ENCODE results near the gene ZNF638.
A peak's percentile ranks its signal among the peaks of the same experiment; 100 is the strongest.

The ZNF638 gene

DNA sequence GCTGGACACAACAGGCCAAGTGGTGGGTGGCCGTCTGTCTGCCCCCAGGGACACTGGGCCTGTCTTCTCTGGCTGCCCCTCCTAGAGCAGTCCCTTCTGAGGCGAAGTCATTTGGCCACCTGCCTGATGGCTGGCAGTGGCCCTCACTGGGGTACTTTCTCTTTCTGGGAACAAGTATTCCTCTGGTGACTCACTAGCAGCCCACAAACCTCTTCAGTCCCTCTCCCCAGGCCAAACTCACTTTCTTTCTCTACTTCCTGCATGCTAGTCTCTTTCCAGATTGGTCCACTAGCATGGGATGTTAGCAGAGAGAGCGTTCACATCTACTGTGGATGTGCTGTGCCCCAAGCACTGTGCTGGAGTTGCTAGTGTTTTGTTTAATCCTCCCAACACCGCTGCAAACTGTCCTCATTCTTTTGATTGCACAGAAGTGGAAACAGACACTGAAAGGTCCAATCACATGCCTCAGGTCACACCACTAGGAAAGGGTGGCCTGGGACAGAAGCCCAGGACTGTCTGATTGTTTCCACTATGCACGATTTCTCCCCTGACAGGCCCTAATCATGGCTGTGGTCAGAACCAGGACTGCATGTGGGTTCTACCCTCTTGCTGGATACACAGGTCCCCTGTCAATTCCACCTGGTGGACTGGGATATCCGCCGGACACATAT, 127.0 kb downstream of the ZNF638 start:
- DNase-seq: no peak

DNA sequence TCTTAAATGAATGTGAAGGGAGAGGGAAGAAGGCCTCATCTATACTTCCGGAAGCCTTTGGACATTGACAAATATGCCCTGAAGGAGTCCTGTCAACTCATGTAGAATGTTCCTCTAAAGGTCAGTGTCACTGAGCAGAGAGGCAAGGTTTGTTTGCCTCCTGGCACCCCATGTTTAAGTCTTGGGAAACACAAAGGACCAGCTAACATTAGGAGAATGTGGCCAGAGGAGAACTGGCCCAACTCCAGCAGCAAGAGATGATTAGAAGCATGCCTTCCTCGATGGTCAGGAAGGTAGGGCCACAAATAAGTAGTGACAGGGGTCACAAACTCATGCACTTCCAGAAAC, 127.5 kb downstream of the ZNF638 start:
- DNase-seq: no peak

DNA sequence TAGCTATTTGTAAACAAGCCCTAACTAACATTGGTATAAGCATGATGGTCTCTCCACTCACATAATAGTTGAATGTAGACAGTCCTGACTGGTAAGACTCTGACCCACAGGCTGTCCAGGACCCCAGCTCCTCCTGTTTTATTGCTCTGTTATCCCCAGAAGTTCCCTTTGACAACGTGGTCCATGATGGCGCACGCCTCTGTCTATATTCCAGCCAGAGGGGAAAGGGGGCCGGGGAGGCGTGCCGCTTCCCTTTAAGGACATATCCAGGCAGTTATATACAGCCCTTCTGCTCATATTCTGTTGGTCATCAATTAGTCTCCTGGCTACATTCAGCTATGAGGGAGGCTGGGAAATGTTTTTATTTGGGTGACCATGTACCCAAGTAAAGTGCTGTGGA, 128.5 kb downstream of the ZNF638 start:
- DNase-seq: no peak

DNA sequence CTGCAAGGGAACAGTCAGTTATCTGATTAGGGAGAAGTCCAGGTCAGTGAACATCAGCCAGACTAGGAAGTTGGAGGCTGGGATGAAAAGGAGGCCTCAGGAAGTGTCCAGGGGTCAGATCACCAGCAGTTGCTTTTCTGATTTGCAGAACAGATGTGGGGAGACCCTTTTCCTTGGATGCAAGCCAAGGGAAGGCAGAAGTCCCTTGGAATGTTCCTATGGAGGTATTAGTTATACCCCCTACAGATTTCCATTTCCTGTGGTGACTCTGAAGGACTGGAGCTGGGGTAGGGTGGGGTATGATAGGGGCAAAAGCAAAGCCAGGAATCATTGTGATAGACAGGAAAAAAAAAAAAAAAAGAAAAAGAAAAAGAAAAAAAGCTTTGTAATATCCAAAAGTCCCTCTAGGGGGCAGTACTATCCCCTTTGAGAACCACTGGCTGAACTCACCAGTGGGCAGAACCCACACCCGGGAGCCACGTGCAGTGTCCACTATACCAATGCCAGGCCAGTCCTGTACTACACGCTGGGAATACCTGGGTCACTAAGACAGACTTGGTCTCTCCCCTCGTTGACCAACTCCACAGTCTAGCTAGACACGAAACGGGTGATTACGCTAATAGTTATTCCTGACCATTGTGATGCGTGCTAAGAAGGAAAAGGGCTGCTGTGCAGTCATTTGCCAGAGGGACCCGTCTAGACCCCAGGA, 129.2 kb downstream of the ZNF638 start:
- DNase-seq: no peak

DNA sequence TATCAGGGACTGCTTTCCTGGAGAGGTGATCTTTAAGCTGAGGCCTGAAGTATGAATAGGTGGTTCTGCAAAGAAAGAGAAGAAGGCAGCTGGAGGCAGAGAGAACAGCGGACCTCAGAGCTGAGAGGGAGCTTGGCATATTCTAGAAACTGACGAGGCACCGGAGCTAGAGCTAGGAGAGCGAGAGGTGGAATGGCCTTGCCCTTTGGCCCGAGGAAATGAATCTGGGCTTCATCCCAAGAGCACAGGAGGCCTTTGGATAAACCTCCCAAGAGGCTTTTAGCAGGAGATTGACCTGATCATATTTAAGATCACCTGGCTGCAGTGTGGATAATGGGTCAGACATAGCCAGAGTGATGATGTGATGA, 129.7 kb downstream of the ZNF638 start:
- DNase-seq: no peak

DNA sequence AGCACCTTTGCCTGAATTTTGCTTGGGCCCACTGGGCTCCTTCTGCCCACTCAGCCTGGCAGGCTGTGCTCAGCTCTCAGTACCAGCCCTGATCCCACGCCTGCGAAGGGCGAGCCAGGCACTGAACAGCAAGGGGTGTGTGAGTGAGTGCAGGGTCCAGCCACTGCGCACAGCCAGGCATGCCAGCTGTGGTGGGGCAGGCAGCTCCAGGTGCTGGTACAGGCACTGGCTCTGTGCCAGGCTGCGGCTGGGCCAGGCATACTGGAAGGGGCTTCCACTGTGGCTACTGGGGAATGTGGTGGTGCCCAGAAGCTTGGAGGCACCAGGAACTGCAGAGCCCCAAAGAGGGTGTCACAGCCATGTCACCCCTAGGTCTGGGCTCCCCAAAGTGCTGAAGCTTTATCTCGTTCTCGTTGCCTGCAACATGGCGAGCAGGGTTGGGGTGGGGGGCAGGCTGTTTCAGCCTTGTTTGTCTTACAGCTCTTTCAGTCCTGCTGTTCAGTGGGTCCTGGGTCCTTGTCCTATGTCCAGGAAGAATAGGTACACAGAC, 130.5 kb downstream of the ZNF638 start:
- no peak for DNase-seq

DNA sequence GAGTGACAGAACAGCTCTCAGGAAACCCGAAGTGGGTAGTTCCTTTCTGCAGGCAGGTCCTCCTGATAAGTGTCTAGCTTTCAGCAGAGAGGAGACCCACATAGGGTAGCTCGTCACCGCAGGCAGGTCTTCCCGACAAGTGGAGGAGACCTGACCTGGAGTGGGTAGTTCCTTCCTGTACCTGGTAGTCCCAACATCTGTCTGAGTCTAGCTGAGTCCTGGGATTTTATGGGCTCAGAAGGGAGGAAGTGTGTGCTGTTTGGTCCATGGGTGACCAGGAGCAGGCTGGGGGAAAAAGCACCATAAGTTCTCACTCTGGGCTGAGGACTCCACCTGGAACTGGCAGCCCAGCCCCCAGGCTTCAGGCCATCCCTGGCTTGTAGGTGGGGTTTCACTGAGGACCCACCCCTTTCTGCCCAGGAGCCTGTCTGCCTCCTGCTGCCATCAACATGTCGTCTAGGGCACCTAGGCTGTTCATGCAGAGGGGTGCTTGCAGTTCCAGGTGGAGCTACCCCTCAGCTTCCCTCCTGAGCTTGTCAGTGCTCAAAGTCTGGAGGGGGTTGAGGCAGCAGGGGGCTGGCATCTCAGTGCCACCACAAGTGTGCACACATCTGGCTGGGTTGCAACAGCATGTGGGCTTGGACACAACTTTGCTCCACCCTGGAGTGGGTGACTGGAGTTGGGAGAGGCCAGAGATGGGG, 131.2 kb downstream of the ZNF638 start:
- no peak for DNase-seq

DNA sequence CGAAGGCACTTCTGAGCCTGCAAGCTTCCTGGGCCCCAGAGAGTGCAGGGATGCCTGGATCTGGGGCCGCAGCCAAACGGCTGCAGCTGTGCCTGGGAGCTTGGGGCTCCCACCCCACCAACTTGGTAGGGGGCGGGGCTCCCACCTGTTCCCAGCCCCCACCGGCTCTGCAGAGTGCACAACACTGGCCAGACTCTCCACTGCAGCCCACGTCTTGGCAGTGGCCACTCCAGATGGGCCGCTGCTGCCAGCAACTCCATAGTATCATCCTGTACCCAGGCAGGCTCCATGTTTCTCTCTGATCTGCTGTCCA, 131.7 kb downstream of the ZNF638 start:
- no peak for DNase-seq

DNA sequence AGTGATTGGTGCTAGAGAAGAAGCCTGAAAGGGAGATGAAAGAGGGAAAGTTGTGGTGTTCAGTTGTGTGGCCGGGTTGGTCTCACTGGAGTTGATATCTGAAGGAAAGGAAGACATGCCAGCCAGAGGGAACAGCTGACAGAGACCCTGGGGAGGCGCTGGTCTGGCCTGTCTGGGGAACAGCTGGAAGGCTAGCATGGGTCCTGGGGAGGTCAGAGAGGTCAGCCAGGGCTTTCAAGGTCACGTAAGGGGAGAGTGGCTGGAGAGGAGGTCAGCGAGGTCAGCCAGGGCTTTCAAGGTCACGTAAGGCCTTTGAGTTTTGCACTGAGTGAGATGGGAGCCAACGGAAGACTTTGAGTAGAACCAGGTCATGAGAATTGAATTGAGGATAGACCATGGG, 132.8 kb downstream of the ZNF638 start:
- DNase-seq: no peak

DNA sequence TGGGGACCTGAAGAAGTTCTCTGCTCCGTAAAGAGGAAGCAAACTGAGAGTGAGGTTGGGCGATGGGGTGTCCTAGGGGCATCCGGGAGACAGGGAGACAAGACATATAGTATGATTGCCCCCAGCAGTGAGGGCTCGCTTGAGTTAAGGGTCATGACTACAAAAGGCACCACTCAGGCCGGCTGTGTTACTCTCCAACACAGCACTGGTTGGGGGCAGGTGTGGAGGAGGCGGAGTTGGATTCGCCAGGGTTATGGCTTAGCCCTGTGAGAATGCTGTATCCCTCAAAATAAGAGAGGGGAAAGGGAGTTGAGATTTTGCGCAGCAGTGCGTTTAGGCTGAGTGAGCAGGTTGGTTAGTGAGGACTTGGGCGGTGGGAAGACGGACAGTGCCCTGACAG, 133.8 kb downstream of the ZNF638 start:
- DNase-seq: no peak

DNA sequence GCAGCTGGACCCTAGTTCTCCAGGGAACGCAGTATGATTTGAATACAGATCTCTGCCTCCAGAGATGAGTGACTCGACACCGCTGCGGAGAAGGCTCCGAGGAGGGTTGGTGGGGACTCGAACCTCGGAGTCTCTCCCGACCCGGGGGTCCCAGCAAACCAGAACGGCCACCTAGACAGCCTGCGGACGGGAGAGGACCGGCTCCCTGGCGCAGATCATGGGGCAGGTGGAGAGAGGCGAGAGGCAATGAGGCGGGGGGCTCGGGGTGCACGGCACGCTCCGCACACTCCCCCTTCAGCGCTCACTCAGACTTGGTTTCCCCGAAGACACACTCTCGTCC, 134.3 kb downstream of the ZNF638 start:
- DNase-seq: no peak

DNA sequence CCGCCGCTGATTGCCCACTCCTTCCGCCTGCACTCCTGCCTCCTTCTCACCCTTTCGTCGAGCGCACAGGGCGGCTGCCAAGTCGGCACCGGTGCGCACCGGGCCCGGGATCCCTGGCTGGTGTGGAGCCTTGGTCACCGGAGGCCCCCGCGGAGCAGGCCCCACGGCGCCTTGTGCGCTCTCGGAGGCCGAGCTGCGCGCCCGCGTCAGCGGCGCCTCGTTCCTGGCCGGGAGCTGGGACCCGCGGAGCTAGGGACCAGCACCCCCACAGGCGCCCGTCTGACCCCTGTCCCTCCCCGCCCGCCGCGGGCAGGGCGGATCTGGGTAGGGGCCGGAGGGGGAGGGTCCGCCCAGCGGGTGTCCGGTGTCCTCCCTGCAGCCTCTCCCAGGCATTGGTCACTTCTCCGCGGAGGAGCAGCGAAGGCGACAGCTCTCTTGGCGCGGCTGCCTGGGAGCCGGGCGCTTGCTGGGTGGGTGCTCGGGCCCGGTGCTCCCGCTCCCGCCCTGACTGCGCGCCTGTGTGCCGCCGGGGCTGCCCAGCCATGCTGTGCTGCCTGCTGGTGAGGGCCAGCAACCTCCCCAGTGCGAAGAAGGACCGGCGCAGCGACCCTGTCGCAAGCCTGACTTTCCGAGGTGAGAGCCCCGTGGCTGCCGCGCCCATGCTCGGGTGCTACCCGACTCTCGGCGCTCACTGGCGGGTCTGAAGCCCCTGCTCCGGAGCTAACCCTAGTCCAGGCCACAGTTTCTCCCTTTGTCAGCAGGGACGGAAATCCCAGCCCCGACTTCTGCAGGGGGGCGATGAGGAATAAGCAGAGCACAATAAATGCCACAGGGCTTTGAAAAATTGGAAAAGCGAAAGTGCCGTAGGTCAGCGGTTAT, 135.0 kb downstream of the ZNF638 start:
- peak; percentile 13 for DNase-seq

DNA sequence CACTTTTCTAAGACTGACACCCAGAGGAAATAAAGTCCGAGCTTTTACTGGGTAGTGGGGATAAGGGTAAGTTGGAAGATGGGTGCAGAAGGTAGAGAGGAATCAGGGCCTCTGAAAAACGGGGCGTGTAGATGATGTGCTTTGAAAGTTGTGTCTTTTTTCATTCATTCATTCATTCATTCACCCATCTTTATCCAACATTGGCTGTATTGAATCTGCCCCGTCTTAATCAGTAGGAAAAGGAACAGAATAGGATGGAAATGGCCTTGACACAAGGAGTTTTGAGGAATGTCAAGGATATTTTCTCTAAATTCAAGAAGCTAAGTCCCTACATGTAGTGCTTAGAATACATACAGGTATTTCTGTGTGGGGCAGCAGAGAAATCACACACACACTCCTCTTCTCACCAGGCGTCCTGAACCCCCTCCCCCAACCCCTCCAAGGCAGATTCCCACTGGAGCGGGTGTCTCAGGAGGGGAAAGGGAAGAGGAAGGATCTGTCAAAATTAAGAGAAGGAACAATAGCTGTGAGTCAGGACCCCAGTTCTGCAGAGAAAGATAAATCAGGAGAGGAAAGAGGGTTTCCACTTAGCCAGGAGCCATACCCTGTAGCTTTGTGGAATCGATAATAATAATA, 135.7 kb downstream of the ZNF638 start:
- DNase-seq: no peak

DNA sequence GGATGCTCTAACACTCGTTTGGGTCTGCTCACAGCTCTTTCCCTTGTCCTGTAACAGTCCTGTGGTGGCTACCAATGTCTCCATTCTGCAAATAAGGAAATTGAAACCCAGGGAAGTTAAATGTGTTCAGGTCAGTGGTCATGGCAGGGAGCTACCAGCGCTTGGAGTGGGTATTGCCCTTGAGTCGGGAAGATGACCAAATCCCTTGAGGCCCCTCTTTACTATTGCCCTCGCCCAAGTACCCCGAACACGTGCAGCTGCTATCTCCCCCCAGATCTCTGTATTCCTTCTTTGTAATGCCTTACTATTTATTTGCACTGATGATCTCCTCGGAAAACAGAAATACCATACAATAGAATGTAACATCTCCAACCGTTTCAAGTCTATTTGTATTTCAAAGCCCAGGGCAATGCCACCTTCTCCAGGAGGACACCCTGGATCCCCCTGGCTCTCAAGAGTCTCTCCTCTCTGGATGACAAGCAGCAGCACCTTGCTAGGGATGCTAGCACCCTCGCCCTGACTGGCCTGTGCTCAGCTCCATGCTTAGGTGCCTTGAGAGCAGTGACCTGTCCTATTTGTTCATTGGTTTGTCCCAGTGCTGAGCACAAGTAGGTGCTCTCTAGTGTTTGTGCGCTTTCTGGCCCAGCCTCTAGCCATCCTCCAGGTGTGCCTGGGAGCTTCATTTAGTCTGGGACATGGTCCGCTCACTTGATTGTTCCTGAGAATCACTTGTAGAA, 136.9 kb downstream of the ZNF638 start:
- DNase-seq: no peak

DNA sequence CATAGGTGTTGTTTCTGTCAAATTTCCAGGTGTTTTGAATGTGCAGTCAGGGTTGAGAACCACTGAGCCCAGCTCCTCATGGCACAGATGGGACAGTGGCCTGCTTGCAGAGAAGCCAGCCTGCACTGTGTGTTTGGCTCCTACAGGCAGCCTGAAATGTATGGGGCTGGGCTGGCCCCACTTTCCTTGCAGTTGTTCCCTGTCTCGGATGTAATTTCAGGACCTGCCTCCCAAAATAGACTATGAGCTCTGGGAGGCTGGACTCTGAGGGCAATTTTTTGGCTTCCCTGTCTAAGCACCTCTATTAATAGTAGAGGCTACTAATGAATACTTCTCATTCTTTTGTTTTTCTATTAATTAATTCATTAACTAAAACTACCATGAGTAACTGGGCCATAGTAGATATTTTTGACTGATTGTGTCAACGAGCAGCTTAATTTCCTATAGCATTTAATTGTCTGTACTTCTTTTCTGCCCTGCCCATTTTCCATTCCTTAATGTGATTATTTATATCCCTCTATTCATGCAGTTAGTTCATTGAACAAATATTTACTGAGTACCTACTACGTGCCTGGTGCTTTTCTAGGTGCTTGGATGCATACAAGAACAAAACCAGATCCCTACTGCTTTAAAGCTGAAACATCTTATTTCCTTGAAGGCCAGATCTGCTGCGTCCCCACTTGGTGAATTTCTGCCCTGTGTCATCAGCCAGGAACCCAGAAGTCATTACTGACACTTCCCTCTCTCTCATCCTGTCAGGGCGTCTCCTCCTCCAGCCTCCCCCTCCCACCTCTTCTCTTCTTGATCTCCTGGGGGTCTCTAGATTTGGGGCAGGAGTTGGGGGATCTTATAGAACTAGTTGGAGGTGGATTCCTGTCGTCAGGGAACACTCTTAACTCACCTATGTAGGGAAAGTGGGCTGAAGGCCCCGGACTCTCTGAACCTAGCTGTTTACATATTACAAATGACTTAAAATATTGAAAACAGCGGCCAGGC, 138.1 kb downstream of the ZNF638 start:
- no peak for DNase-seq

DNA sequence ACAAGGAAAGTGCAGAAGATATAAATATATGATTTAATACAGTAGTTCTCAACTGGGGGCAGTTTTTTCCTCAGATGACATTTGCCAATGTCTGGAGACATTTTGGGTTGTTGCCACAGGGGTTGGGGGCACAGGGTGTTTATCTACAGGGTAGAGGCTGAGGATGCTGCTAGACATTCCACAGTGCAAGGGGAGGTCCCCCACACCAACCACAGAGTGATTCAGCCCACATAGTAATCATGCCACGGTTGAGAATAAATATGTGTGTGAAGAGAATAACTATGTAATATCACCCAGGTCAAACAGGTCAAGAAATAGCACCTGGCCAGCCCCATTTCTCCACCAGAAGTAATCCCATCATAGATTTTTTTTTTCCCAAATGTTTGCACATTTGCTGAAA, 139.7 kb downstream of the ZNF638 start:
- no peak for DNase-seq

DNA sequence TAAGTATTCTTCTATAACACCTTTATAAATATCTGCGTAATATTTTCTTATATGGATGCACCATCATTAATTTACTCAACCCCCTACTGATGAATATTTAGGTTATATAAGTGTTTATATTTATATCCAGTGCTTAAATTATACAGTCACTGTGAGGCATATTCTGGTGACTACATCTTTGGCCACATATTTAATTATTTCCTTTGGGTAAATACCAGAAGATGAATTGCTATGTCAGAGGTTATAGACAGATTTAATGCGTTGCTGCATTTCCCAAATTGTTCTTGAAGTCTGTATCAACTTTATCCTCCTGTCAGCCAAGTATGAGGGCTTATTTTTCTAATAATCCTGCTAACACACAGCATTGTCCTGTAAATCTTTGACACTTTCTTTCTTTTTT, 140.4 kb downstream of the ZNF638 start:
- DNase-seq: no peak

DNA sequence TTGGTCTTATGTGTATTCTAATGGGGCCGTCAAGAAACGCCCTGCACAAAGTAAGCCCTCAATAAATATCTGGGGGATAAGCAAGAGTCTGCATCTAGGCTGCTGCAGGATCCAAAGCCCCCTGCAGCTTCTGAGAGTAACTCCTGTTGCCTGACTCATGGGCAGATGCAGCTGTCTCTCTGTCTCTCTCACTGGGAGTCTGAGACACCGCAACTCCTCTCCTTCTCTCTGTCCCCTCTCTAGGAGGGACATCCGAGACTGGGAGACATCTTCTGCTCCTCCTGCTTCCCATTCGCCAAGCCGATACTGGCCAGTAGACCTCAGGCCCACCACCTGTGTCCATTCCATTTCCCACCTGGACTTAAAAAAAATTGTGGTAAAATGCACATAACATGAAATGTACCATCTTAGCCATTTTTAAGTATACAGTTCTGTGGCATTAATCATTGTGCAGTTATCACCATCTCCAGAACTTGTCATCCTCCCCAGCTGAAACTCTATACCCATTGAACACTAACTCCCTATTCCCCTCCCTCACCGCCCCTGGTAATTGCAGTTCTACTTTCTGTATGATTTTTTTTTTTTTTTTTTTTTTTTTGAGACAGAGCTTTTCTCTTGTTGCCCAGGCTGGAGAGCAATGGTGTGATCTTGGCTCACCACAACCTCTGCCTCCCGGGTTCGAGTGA, 141.9 kb downstream of the ZNF638 start:
- no peak for DNase-seq

DNA sequence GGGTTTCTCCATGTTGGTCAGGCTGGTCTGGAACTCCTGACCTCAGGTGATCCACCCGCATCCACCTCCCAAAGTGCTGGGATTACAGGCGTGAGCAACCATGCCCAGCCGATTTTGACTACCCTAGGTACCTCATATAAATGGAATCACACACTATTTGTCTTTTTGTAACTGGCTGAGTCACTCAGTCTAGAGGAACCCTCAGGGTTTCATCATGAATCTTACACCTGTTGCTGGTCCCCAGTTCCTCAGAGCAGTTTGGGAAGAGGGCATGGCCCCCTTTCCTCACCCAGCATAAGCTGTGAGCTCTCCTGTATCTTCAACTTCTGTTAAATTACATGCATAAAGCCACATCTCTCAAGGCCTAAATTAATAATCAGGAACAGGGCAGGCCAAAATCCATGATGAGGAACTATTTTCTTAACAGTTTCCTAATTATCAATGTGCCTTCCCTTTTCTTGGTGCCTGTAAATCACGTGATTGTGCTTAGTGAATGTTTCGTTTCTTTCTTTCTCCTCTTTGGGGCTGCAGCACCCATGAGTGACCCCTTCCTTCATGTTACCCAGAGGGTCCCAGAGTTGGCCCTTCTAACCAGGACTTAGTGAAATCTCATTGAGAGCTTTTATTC, 142.6 kb downstream of the ZNF638 start:
- no peak for DNase-seq
